ENCODE data around the gene CNTN4.

DNA sequence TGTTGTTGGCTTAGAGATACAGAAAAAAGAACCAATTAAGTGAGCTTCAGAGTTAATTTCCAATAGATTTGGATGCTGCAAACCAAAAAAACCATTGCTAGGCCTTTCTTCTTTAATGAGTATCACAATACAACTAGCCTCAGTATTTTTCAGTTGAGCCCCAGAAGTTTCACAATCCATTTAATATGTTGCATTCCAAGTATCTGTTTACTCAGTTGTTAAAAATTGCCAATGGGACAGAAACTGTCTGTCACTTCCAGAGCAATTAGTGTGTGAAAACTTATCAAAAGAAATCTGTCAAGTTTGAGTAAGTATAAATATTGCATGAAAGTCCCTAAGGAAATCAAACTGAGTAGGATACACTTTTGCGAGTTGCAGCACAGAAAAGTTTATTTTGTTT is 763.7 kb downstream of the CNTN4 start:
- TF ChIP-seq SP1 (IDR thresholded peaks at IDR 0.05), result no peak
- no peak for TF ChIP-seq SUZ12 (IDR thresholded peaks at IDR 0.05)
- TF ChIP-seq ARNT (IDR thresholded peaks at IDR 0.05), result no peak
- TF ChIP-seq CTBP1 (IDR thresholded peaks at IDR 0.05; ENCODE audit: borderline replicate concordance), result no peak

Measured in HEK293T (cell line).